AG04449 (cell line): Measurements from ENCODE around the gene SCAF8.

Experiments used
- CTCF ChIA-PET: fragments of 350-600 bp; formaldehyde crosslinking; extraction: SDS; loops from one replicate; lab custom pipeline; 2021; ENCODE audit warnings: antibody characterized with exemption; lab: Yijun Ruan, JAX
- POLR2A ChIA-PET: fragments of 400-600, 350-600 bp; formaldehyde crosslinking; extraction: SDS; loops from one replicate; lab custom pipeline; 2020; ENCODE audit warnings: antibody characterized with exemption, inconsistent platforms; lab: Yijun Ruan, JAX
- DNase-seq: peaks from one replicate; pipeline ENCODE4 v3.0.0-alpha.2; 2010; ENCODE audit warnings: low read depth, low spot score
- H3K4me3 ChIP-seq: 2 replicates; pipeline ENCODE4 v1.5.1; 2011; ENCODE audit warnings: low read depth, mild to moderate bottlenecking, control low read depth, low read length
- CTCF ChIP-seq: IDR thresholded peaks from one replicate; pipeline ENCODE4 v1.5.1; 2011; ENCODE audit warnings: mild to moderate bottlenecking, moderate library complexity, low read length, control low read depth, inconsistent platforms; ENCODE audit not compliant: insufficient read depth; ENCODE audit errors: missing control alignments

Gene SCAF8

GRCh38 chr6:154751011-154751800 lies 18.0 kb downstream of the SCAF8 start:
- no peak for TF ChIP-seq CTCF
- ChIA-PET POLR2A (no interaction called here), CTCF (interaction anchor here (0.8 to 1.6 kb wide), 3 partner anchors 10 to 19 kb away, joined by 3 read pairs; no protein-coding TSS in a partner anchor)
- DNase-seq = no peak
- no peak overlapping the region for H3K4me3 ChIP-seq

GRCh38 chr6:154752022-154752421 lies 18.8 kb downstream of the SCAF8 start:
- TF ChIP-seq CTCF = no peak
- CTCF ChIA-PET = interaction anchor here (0.7 to 1.6 kb wide), 2 partner anchors 19 to 26 kb away, joined by 3 to 5 read pairs; no protein-coding TSS in a partner anchor
- POLR2A ChIA-PET = interaction anchor here (0.6 kb wide), 1 partner anchor 547 kb away, joined by 4 read pairs; no protein-coding TSS in a partner anchor
- H3K4me3 ChIP-seq = no peak overlapping the region
- no peak for DNase-seq

- H3K4me3 ChIP-seq = no peak overlapping the region
- no peak for TF ChIP-seq CTCF
- POLR2A ChIA-PET = no interaction called here
- CTCF ChIA-PET = interaction anchor here (1.0 to 1.8 kb wide), 3 partner anchors 10 to 79 kb away, joined by 3 to 9 read pairs (median 7); no protein-coding TSS in a partner anchor
- no peak for DNase-seq
These were observed 20.9 kb downstream of the SCAF8 start for GRCh38 chr6:154754152-154754551.

- ChIA-PET POLR2A (interaction anchor here (0.8 kb wide), 1 partner anchor 11 kb away, joined by 3 read pairs; no protein-coding TSS in a partner anchor), CTCF (interaction anchor here (0.9 kb wide), 1 partner anchor 83 kb away, joined by 3 read pairs; no protein-coding TSS in a partner anchor)
- no peak overlapping the region for H3K4me3 ChIP-seq
- TF ChIP-seq CTCF = no peak
- no peak for DNase-seq
These were observed 24.3 kb downstream of the SCAF8 start for GRCh38 chr6:154757352-154758050.

GRCh38 chr6:154758125-154758524 lies 24.9 kb downstream of the SCAF8 start:
- DNase-seq = no peak
- no peak overlapping the region for H3K4me3 ChIP-seq
- no peak for TF ChIP-seq CTCF
- ChIA-PET CTCF (interaction anchor here (0.9 kb wide), 1 partner anchor 83 kb away, joined by 3 read pairs; no protein-coding TSS in a partner anchor), POLR2A (interaction anchor here (0.8 kb wide), 1 partner anchor 10 kb away, joined by 3 read pairs; no protein-coding TSS in a partner anchor)
